Skeletal muscle cell (primary cell): Measurements from ENCODE around the gene ABL2.

Source experiments
- DNase-seq: peaks from one replicate; pipeline ENCODE4 v3.0.0-alpha.2; 2010; ENCODE audit warnings: low read depth
- H3K4me3 ChIP-seq: 2 replicates; pipeline ENCODE4 v1.5.1; 2011; ENCODE audit warnings: low read depth, mild to moderate bottlenecking, control low read depth, low read length, moderate library complexity

ABL2 gene

GRCh38 chr1:179079113-179079761 is 150.2 kb downstream of the ABL2 start:
- peak; percentile 44 for DNase-seq

DNA sequence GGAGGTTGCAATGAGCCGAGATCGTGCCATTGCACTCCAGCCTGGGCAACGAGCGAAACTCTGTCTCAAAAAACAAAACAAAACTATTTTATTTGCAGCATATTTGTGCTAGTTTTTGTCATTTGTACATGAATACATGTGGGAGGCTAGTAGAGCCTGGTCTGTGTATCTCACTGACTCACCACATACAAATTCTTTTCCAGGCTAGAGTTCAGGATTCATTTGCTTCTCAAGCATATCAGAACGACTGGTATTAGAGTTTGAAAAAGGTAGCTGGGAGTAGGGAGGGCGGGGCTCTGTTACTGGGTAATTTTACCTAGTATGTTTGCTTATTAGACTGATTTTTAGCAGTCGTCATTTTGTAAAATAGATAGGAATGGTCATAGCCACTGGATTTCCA is 152.1 kb downstream of the ABL2 start:
- no peak for DNase-seq

More at GRCh38 chr1:179079113-179079761, 150.2 kb downstream of the ABL2 start:
- no peak overlapping the region for H3K4me3 ChIP-seq

DNA sequence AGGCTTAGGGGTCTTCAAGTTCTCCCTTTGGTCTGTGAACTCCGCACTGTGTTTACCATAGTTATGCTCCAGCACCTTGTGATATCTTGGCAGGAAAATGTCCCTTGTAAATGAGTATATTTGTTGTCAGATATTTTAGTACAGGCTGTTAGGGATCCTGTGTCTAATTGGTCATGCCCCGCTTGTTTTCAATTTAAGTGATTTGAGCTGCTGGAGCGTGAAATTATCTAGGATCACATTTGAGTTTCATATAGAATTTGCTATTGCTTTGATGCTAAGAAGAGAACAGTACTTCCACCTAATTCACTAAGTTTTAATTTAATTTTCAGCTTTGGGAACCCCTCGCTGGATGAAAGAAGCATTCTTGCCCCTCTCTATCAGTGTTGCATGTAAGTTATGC is 163.0 kb downstream of the ABL2 start:
- DNase-seq: no peak
- H3K4me3 ChIP-seq: no peak overlapping the region

More for the DNA sequence above, 152.1 kb downstream of the ABL2 start:
- H3K4me3 ChIP-seq: no peak overlapping the region

DNA sequence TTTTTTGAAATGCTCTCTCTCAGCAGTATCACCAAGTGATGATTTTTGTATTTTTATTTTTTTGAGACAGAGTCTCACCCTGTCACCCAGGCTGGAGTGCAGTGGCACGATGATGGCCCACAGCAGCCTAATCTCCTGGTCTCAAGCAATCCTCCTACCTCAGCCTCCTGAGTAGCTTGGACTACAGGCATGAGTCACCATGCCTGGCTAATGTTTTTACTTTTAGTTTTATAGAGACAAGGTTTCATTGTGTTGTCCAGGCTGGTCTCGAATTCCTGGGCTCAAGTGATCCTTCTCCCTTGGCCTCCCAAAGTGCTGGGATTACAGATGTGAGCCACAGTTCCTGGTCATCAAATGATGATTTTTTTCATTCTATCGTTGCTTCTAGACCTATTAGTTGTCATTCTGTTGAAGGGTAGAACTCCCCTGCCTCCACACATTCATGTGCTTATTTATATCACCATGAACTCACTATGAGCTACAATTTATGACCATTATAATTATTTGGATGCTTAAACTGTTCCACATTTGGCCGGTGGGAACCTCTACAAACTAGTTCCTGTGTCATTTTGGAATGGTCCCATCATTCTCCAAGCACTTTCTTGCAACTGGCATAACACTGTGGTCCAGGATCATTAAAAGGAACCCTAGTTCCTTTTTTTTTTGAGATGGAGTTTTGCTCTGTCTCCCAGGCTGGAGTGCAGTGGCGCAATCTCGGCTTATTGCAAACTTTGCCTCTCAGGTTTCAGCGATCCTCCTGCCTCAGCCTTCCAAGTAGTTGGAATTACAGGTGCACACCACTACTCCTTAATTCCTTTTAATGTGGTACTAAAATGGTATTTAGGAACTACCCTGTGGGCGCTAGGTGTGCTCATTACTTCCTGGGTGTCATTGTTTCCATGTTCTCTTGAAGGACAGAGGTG is 167.9 kb downstream of the ABL2 start:
- no peak overlapping the region for H3K4me3 ChIP-seq

GRCh38 chr1:179058487-179059483 is 170.7 kb downstream of the ABL2 start:
- DNase-seq: no peak

More for the DNA sequence above, 167.9 kb downstream of the ABL2 start:
- no peak for DNase-seq

DNA sequence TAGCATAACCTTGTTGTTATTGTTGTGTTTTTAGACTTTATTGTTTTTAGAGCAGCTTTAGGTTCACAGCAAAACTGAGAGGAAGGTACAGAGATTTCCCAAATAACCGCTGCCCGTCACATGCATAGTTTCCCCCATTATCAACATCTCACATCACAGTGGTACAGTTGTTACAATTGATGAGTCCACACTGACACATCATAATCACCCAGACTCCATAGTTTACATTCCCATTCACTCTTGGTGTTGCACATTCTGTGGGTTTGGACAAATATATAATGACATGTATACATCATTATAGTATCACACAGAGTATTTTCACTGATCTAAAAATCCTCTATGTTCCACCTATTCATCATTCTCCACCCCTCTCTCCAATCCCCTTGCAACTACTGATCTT is 173.5 kb downstream of the ABL2 start:
- no peak overlapping the region for H3K4me3 ChIP-seq
- no peak for DNase-seq

More at GRCh38 chr1:179058487-179059483, 170.7 kb downstream of the ABL2 start:
- no peak overlapping the region for H3K4me3 ChIP-seq

GRCh38 chr1:179053486-179053885 is 176.0 kb downstream of the ABL2 start:
- no peak overlapping the region for H3K4me3 ChIP-seq
- DNase-seq: no peak

DNA sequence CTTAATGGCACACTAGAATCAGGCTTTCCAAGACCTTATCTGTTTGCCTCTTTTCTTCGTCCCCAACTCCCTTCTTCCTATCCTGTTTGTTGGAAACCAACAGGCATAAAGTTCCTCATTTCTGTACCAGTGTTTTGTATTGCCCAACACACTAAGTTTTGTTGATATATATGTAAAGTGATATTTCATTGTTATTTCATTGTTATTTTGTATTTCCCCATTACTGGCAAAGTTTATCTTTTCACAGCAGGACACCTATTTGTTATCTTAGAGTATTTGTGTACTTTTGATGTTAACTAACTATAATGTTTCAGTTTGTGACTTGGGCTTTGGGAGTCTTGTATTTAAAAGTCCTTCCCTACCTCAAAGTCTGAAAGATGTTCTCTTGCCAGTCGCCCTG is 176.7 kb downstream of the ABL2 start:
- DNase-seq: no peak
- no peak overlapping the region for H3K4me3 ChIP-seq
